HCT116 (cell line): ENCODE measurements around the gene FIZ1. TPM values are rescaled to one million over a fixed set of nuclear protein-coding genes. Genes with fewer than 3 reads are reported as not detected.
"Not testable (repeated sequence)": the region's sequence is repeated elsewhere in the genome, so short reads cannot be mapped to it uniquely, and the experiment has no call there.

Experiments used
- ATAC-seq: fragments of 200-7000 bp; cut with Tn5 transposase; 2 replicates; pipeline ENCODE4 v1.9.1; 2020; ENCODE audit warnings: mild to moderate bottlenecking, moderate library complexity
- BruUV-seq: library from RNA; stranded (reverse); fragments of 400-500 nt; replicated peaks from 2 replicates; lab custom pipeline; 2021; lab: Mats Ljungman, UMichigan
- CTCF ChIA-PET: fragments of 300-600 bp; sonication (Branson Sonifier 250); formaldehyde crosslinking; loops from one replicate; lab custom pipeline; 2021; ENCODE audit warnings: antibody characterized with exemption; lab: Charles Lee
- POLR2A ChIA-PET: fragments of 300-600, 350-600 bp; sonication (Branson Sonifier 250); formaldehyde crosslinking; loops from one replicate; lab custom pipeline; 2021; ENCODE audit warnings: antibody characterized with exemption; lab: Charles Lee
- RAD21 ChIA-PET, 2 experiments: fragments of 300-600 bp; sonication (Branson Sonifier 250); formaldehyde crosslinking; loops; one replicate each; lab custom pipeline; 2023; ENCODE audit warnings: low total read pairs in 2 of 2; ENCODE audit not compliant: uncharacterized antibody in 2 of 2, unreplicated experiment in 2 of 2, low non-redundant PET in 1 of 2; lab: Charles Lee
- DNase-seq: peaks from one replicate; pipeline ENCODE4 v3.0.0-alpha.2; 2010; ENCODE audit warnings: low read depth, low spot score
- H2AFZ ChIP-seq: fragments of 200-600 bp; shearing (Covaris generic), sonication (generic); 2 replicates; pipeline ENCODE4 v1.6.1; 2017; ENCODE audit warnings: low read depth, mixed run types, mixed read lengths, antibody characterized with exemption, low read length; ENCODE audit not compliant: poor library complexity, severe bottlenecking
- H3K27ac ChIP-seq: 2 replicates; pipeline ENCODE4 v1.5.1; 2012; ENCODE audit warnings: low read depth, low read length
- H3K27me3 ChIP-seq: fragments of 200-600 bp; sonication (generic); 2 replicates; pipeline ENCODE4 v1.6.1; 2016; ENCODE audit warnings: mixed run types, low read length, mixed read lengths; ENCODE audit not compliant: insufficient read depth
- H3K36me3 ChIP-seq, 2 experiments: fragments of 200-500 bp in 1 of 2; fragments of 200-600 bp in 1 of 2; sonication (Bioruptor generic) in 1 of 2; sonication (generic) in 1 of 2; 2 replicates each; pipeline versions ENCODE4 v1.5.1 to v1.6.1; 2014 to 2016; ENCODE audit warnings: low read length in 2 of 2, inconsistent platforms in 1 of 2, mixed read lengths in 1 of 2, mixed run types in 1 of 2; ENCODE audit not compliant: insufficient read depth in 2 of 2, control insufficient read depth in 1 of 2
- H3K4me1 ChIP-seq, 2 experiments: fragments of 200-600 bp in 1 of 2; sonication (generic) in 1 of 2; 2 replicates each; pipeline versions ENCODE4 v1.5.1 to v1.6.1; 2012 to 2017; ENCODE audit warnings: low read length in 2 of 2, inconsistent platforms in 1 of 2, mild to moderate bottlenecking in 1 of 2, mixed read lengths in 1 of 2, mixed run types in 1 of 2, moderate library complexity in 1 of 2; ENCODE audit not compliant: insufficient read depth in 2 of 2, control insufficient read depth in 1 of 2
- H3K4me2 ChIP-seq: fragments of 200-600 bp; sonication (generic); 2 replicates; pipeline ENCODE4 v1.6.1; 2017; ENCODE audit warnings: mixed run types, low read length, mixed read lengths
- H3K4me3 ChIP-seq, 2 experiments: fragments of 200-600 bp in 1 of 2; sonication (generic) in 1 of 2; replicated peaks in 1 of 2; 2 replicates each; pipeline ENCODE4 v1.5.1; 2011 to 2016; ENCODE audit warnings: low read length in 2 of 2, control low read depth in 1 of 2, low read depth in 1 of 2, mild to moderate bottlenecking in 1 of 2, mixed read lengths in 1 of 2, mixed run types in 1 of 2
- H3K79me2 ChIP-seq: fragments of 200-600 bp; sonication (generic); 2 replicates; pipeline ENCODE4 v1.6.1; 2017; ENCODE audit warnings: mild to moderate bottlenecking, mixed run types, low read length, moderate library complexity, mixed read lengths; ENCODE audit not compliant: insufficient read depth
- H3K9ac ChIP-seq: fragments of 200-600 bp; sonication (generic); 2 replicates; pipeline ENCODE4 v1.6.1; 2016; ENCODE audit warnings: low read length, mixed read lengths
- H3K9me2 ChIP-seq: fragments of 200-600 bp; sonication (generic), shearing (Covaris generic); 2 replicates; pipeline ENCODE4 v1.6.1; 2017; ENCODE audit warnings: mixed run types, mild to moderate bottlenecking, moderate library complexity; ENCODE audit not compliant: insufficient read depth
- H3K9me3 ChIP-seq, 2 experiments: fragments of 200-500 bp in 1 of 2; fragments of 200-600 bp in 1 of 2; sonication (Bioruptor generic) in 1 of 2; sonication (generic) in 1 of 2; 2 replicates each; pipeline ENCODE4 v1.6.1; 2014 to 2017; ENCODE audit warnings: low read length in 2 of 2, mixed read lengths in 2 of 2, inconsistent platforms in 1 of 2, low read depth in 1 of 2, mild to moderate bottlenecking in 1 of 2, mixed run types in 1 of 2, moderate library complexity in 1 of 2; ENCODE audit not compliant: control insufficient read depth in 1 of 2, insufficient read depth in 1 of 2
- H4K20me1 ChIP-seq: fragments of 200-600 bp; sonication (generic), shearing (Covaris generic); 2 replicates; pipeline ENCODE4 v1.6.1; 2017; ENCODE audit warnings: mixed run types, mild to moderate bottlenecking, moderate library complexity; ENCODE audit not compliant: insufficient read depth
- CBX3 ChIP-seq: IDR thresholded peaks from 2 replicates; pipeline ENCODE4 v1.6.1; 2012; ENCODE audit warnings: low read depth
- CEBPB ChIP-seq: IDR thresholded peaks from 2 replicates; pipeline ENCODE4 v1.6.1; 2012; ENCODE audit warnings: low read depth
- ELF1 ChIP-seq: IDR thresholded peaks from 2 replicates; pipeline ENCODE4 v1.6.1; 2012; ENCODE audit warnings: low read depth, borderline replicate concordance
- EZH2 ChIP-seq: fragments of 200-600 bp; sonication (generic); IDR thresholded peaks from 2 replicates; pipeline ENCODE4 v1.6.1; 2017; ENCODE audit warnings: antibody characterized with exemption, mixed run types
- EZH2phosphoT487 ChIP-seq: fragments of 200-600 bp; IDR thresholded peaks from 2 replicates; pipeline ENCODE4 v1.6.1; 2018; ENCODE audit warnings: antibody characterized with exemption, borderline replicate concordance
- FOSL1 ChIP-seq: IDR thresholded peaks from 2 replicates; pipeline ENCODE4 v1.6.1; 2012; ENCODE audit warnings: low read depth
- JUND ChIP-seq: IDR thresholded peaks from 2 replicates; pipeline ENCODE4 v1.6.1; 2012
- MAX ChIP-seq: IDR thresholded peaks from 2 replicates; pipeline ENCODE4 v1.6.1; 2012
- POLR2A ChIP-seq: IDR thresholded peaks from 2 replicates; pipeline ENCODE4 v1.7.0; 2011; ENCODE audit warnings: borderline replicate concordance; ENCODE audit not compliant: insufficient read depth, insufficient read length; ENCODE audit errors: extremely low read depth
- POLR2AphosphoS5 ChIP-seq: IDR thresholded peaks from 2 replicates; pipeline ENCODE4 v1.6.1; 2011; ENCODE audit warnings: mild to moderate bottlenecking, low read depth, low read length, moderate library complexity
- RAD21 ChIP-seq: IDR thresholded peaks from 2 replicates; pipeline ENCODE4 v1.6.1; 2012; ENCODE audit warnings: low read depth, mild to moderate bottlenecking
- REST ChIP-seq: IDR thresholded peaks from 2 replicates; pipeline ENCODE4 v1.6.1; 2012; ENCODE audit warnings: low read depth
- SIN3A ChIP-seq: IDR thresholded peaks from 2 replicates; pipeline ENCODE4 v1.6.1; 2012; ENCODE audit warnings: low read depth
- SRF ChIP-seq: IDR thresholded peaks from 2 replicates; pipeline ENCODE4 v1.6.1; 2012; ENCODE audit warnings: low read depth
- YY1 ChIP-seq: IDR thresholded peaks from 2 replicates; pipeline ENCODE4 v1.6.1; 2011; ENCODE audit warnings: low read length, low read depth, moderate library complexity, mild to moderate bottlenecking; ENCODE audit not compliant: insufficient replicate concordance; ENCODE audit errors: extremely low read depth
- ZFX ChIP-seq: fragments of 450-650 bp; IDR thresholded peaks from 2 replicates; pipeline ENCODE4 v1.6.1; 2017
- ZNF274 ChIP-seq: fragments of 200-500 bp; sonication (Bioruptor generic); IDR thresholded peaks from 2 replicates; pipeline ENCODE4 v1.6.1; 2014; ENCODE audit warnings: mild to moderate bottlenecking, low read depth, low read length, inconsistent platforms
- intact Hi-C: fragments of 100-400 bp; cut with micrococcal nuclease; formaldehyde crosslinking; loops from 2 replicates; pipeline ENCODE4 v1.10.0; 2022
- total RNA-seq: library from RNA; stranded (reverse); gene quantifications from one replicate; pipeline ENCODE4 v1.2.1, GENCODE V29; 2021; ENCODE audit not compliant: unreplicated experiment
- TF ChIP-seq, protein P1 (sequence below): IDR thresholded peaks from 2 replicates; pipeline ENCODE4 v1.6.1; 2011; ENCODE audit warnings: mild to moderate bottlenecking, low read length, moderate library complexity; ENCODE audit not compliant: insufficient replicate concordance; ENCODE audit errors: extremely low read depth

FIZ1 gene
- total RNA-seq, 1 experiment from 2014 or later, result 15.3 TPM

DNA sequence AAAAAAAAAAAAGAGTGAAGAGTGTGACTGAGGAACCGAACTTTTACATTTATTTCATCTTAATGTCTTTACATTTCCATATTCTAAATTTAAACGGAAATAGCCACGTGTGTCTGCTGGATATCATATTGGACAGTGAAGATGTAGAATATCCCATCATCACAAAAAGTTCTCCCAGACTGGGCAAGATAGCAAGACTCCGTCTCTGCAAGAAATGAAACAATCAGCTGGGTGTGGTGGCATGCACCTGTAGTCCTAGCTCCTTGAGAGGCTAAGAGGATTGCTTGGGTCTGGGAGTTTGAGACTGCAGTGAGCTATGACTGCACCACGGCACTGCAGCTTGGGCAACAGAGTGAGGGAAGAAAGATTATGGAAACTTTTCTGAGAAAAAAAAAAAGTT is 22.6 kb downstream of the FIZ1 start:
- H3K36me3 ChIP-seq, result no peaks in the 10 kb centered on the region; a peak in 2 of 4 replicates
- DNase-seq, result no peak
- H2AFZ ChIP-seq, result no peak overlapping the region
- ChIA-PET CTCF (no interaction called here), RAD21 (no interaction called here), POLR2A (no interaction called here)
- no peaks in the 10 kb centered on the region for H3K27me3 ChIP-seq
- H3K27ac ChIP-seq, result no peak overlapping the region
- no peak overlapping the region for H3K9ac ChIP-seq
- H3K9me3 ChIP-seq, result no peaks in the 10 kb centered on the region
- no peaks in the 10 kb centered on the region for H4K20me1 ChIP-seq
- no peak for ATAC-seq
- H3K4me3 ChIP-seq, result no peak overlapping the region
- TF ChIP-seq REST, result no peak
- no peak for TF ChIP-seq ELF1
- no peak for TF ChIP-seq MAX
- no peak for TF ChIP-seq JUND
- no peak for TF ChIP-seq SIN3A
- no peak for TF ChIP-seq RAD21
- no peak for TF ChIP-seq ZFX
- TF ChIP-seq, protein P1, sequence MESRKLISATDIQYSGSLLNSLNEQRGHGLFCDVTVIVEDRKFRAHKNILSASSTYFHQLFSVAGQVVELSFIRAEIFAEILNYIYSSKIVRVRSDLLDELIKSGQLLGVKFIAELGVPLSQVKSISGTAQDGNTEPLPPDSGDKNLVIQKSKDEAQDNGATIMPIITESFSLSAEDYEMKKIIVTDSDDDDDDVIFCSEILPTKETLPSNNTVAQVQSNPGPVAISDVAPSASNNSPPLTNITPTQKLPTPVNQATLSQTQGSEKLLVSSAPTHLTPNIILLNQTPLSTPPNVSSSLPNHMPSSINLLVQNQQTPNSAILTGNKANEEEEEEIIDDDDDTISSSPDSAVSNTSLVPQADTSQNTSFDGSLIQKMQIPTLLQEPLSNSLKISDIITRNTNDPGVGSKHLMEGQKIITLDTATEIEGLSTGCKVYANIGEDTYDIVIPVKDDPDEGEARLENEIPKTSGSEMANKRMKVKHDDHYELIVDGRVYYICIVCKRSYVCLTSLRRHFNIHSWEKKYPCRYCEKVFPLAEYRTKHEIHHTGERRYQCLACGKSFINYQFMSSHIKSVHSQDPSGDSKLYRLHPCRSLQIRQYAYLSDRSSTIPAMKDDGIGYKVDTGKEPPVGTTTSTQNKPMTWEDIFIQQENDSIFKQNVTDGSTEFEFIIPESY, result no peak
- TF ChIP-seq CEBPB, result no peak
- no peak for TF ChIP-seq FOSL1
- TF ChIP-seq POLR2A, result no peak
- TF ChIP-seq EZH2phosphoT487, result no peak
- TF ChIP-seq EZH2, result no peak
- TF ChIP-seq YY1, result no peak
- TF ChIP-seq POLR2AphosphoS5, result no peak
- no peak for TF ChIP-seq SRF
- no peak for TF ChIP-seq ZNF274
- no peak for TF ChIP-seq CBX3
- H3K9me2 ChIP-seq, result no peaks in the 10 kb centered on the region
- peaks cover 16% of the 10 kb centered on the region for H3K79me2 ChIP-seq
- intact Hi-C loops, result no loop called here
- no TSS peak for BruUV-seq
- H3K4me1 ChIP-seq, result peaks cover 7 to 14% of the 10 kb centered on the region in 2 experiments; a peak in 3 of 4 replicates
- no peak overlapping the region for H3K4me2 ChIP-seq

DNA sequence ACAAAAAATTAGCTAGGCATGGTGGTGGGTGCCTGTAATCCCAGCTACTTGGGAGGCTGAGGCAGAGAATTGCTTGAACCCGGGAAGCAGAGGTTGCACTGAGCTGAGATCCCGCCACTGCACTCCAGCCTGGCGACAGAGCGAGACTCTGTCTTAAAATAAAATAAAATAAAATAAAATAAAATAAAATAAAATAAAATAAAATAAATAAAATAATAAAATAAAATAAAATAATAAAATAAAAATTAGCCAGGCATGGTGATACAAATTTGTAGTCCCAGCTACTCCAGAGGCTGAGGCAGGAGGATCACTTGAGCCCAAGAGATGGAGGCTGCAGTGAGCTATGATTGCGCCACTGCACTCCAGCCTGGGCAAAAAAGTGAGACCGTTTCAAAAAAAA is 25.4 kb downstream of the FIZ1 start:
- POLR2A ChIA-PET, result interaction anchor here (2.1 kb wide), 1 partner anchor 25 kb away, joined by 6 read pairs; the partner anchor contains the start of gene FIZ1
- H4K20me1 ChIP-seq, CTCF ChIA-PET, H3K27me3 ChIP-seq, H2AFZ ChIP-seq, RAD21 ChIA-PET, DNase-seq, H3K4me2 ChIP-seq, H3K4me3 ChIP-seq, H3K9ac ChIP-seq, H3K27ac ChIP-seq, H3K79me2 ChIP-seq, BruUV-seq, H3K9me2 ChIP-seq, H3K4me1 ChIP-seq, H3K36me3 ChIP-seq, intact Hi-C loops, H3K9me3 ChIP-seq, ATAC-seq: not testable (repeated sequence)
